CD4-positive, alpha-beta T cell treated with Interleukin-17A for 4 hours (primary cell): Measurements from ENCODE around the gene ADSL.

Source experiments
- DNase-seq: peaks from one replicate; pipeline ENCODE4 v3.0.0-alpha.2; 2020; ENCODE audit warnings: mixed read lengths

Gene ADSL

GRCh38 chr22:40406063-40406890 lies 60.0 kb downstream of the ADSL start:
- no peak for DNase-seq

- DNase-seq, result no peak
These were observed 60.9 kb downstream of the ADSL start for GRCh38 chr22:40407021-40407761.

DNA sequence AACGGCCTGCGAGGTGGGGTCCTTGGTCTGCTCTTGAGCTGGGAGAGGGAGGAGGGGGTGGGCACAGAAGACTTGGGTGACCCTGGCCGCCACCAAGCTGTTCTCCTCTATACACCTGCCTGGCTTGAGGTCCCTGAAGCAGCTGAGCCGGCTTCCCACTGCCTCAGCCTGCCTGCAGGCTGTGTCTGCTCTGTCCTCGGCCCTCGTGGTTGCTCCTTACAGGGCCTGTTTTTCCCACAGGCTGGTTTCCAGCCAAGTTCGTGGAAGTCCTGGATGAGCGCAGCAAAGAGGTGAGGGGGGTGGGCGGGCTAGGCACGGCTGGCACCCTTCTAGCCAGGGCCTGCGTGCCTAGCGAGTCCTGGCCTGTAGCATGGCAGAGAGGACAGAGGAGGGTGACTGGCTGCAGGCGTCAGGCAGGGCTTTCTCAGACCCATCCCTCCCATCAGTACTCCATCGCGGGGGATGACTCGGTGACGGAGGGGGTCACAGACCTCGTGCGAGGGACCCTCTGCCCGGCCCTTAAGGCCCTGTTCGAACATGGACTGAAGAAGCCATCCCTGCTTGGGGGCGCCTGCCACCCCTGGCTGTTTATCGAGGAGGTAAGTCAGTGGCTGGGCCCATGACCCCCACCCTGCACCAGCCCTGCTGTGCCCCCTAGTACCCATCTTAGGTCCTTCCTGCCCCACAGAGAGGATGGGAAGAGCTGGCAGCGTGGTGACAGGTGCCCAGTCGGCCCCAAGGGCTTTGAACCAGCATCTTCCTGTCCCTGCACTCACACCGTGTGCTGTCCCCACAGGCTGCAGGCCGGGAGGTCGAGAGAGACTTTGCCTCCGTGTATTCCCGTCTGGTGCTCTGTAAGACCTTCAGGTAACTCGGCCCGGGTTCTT lies 61.8 kb downstream of the ADSL start:
- DNase-seq, result no peak

- no peak for DNase-seq
These were observed 62.7 kb downstream of the ADSL start for GRCh38 chr22:40408718-40409612.

GRCh38 chr22:40409613-40410113 lies 63.4 kb downstream of the ADSL start:
- DNase-seq, result no peak

DNA sequence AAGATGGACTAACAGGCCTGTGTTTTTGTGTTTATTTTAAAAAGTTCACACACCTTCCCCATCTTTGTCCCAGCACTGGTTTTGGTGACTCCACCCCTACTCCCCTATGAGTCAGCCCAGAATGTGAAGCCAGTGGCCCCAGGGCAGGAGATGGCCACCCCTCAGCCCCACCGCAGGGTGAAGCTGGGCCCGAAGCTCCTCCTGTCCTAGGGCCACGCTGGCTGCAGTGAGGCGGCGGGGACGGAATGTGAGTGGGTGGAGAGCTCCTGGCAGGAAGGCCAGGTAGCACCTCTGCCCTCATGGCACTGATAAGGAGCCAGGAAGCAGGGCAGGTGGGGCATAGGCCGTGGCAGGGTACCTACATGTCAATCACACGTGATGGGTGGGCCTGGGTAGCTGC lies 64.0 kb downstream of the ADSL start:
- DNase-seq, result no peak

DNA sequence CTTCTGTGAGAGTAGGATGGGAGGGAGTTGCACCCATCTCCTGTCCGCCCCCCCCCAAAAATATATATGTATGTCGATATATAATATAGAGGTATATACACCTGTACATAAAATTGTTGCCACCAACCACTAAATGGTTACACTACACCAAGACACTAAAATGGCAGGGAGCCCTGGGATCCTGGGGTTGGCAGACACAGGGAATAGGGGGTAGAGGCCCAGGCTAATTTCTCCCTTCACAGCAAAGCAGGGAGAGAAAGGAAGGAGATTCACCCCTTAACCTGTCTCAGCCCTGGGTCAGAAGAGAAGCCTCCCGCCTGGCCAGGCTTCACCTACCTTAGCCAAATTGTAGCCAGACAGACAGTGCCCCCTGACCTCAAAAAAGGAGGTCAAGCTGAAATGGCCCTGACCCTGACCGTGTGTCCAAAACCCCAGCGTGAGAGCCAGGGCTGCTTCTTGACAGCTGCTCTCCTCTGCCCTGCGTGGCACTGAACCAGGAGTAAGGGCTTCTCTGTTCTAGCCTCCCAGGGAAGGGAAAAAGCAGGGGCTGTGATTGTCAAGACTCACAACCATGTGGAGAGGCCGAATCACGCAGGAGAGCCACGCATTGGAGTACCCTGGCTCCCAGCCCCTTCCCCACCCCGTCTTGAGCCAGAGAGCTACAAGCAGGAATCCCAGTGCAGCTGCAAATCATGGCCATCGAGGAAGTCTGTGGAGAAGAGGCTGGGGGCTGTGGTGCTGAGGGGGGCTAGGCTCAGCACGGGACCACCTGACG lies 64.6 kb downstream of the ADSL start:
- no peak for DNase-seq

DNA sequence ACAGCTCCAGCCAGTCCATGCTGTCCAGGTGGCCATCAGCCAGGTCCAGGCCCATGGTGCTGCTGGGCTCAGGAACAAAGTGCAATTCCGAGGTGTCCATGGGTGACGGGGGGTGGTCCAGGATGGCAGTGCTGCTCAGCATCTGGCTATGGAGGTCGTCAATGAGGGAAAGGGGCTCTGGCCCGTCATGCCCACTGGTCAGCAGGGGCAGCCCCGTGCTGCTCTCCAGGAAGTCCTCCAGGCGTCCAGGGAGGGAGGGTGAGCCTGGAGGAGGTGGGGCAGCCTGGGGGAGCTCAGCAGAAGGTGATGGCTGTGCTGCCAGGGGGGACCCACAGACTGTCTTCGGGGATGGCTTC lies 65.2 kb downstream of the ADSL start:
- no peak for DNase-seq

GRCh38 chr22:40412441-40412840 lies 66.1 kb downstream of the ADSL start:
- DNase-seq, result no peak

DNA sequence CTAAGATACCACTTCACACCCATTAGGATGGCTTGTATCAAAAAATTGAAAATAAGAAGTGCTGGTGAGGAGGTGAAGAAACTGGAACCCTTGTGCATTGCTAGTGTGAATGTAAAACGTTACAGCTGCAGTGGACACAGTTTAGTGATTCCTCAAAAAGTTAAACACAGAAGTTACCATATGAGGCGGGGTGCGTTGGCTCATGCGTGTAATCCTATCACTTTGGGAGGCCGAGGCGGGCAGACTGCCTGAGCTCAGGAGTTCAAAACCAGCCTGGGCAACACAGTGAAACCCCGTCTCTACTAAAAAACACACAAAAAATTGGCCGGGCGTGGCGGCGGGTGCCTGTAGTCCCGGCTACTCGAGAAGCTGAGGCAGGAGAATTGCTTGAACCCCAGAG lies 67.6 kb downstream of the ADSL start:
- DNase-seq, result no peak

- DNase-seq, result no peak
These were observed 68.0 kb downstream of the ADSL start for GRCh38 chr22:40414311-40414710.

GRCh38 chr22:40414838-40415505 lies 68.7 kb downstream of the ADSL start:
- no peak for DNase-seq

DNA sequence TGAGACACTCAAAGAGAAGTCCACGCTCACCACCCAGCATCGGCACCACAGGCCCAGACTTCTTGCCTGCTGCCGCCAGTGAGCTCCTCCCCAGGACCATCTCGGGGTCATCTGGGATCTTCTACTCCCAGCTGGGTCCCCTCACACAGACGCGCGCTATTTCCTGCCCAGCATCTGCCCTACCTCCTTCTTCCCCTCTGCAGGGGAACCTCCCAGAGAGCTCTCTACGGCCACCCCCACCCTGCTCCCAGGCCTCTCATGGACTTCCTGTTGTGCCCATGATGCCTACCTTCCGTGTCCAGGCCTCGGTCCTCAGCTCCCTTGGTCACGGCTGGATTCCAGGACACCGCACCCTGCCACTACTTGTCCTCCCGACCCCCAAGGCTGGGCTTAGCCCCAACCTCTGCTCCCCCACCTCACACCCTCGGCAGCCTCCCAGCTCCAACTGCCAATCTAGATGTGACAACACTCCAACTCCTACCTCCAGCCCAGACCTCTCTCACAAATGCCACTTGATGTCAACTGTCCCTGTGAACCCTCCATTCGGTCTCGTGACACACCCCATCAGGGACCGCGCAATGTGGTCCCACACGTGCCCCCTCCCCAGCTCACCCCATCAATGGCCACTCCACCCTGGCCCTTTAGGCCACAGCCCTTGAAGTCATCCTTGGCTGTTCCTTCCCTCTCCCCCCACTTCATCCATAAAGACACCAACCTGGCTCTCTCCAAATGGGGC lies 69.4 kb downstream of the ADSL start:
- DNase-seq, result no peak

- DNase-seq, result no peak
These were observed 69.9 kb downstream of the ADSL start for GRCh38 chr22:40416267-40416570.

- no peak for DNase-seq
These were observed 70.3 kb downstream of the ADSL start for GRCh38 chr22:40416636-40417035.

- DNase-seq, result no peak
These were observed 70.7 kb downstream of the ADSL start for GRCh38 chr22:40417041-40417440.

GRCh38 chr22:40417881-40418280 lies 71.6 kb downstream of the ADSL start:
- no peak for DNase-seq

GRCh38 chr22:40418366-40419201 lies 72.3 kb downstream of the ADSL start:
- no peak for DNase-seq

DNA sequence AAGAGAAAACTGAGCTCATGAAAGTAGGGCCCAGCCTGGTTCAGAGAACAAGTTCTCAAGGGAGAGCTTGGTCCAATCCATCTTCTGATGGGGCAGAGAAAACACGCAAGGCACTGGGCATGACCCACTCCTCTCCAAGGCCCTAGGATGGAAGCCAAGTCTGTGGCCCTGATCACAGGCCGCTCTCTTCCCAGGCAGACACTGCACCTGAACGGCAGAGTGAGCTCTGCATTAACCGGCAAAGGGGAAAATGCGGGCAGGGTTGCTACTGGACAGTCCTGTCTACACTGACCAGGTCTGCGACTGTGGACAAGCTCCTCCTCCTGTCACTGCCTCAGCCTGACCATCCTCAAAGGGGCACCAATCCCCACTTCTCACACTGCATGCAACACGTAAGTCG lies 73.4 kb downstream of the ADSL start:
- DNase-seq, result no peak
